ENCODE results near the gene CNBP. TPM values are rescaled to one million over a fixed set of nuclear protein-coding genes. Genes with fewer than 3 reads are reported as not detected.
"Not testable (repeated sequence)": the region's sequence is repeated elsewhere in the genome, so short reads cannot be mapped to it uniquely, and the experiment has no call there.

The CNBP gene
- total RNA-seq, 1 donor from 2014 or later: 227 TPM

GRCh38 chr3:129144786-129145185, 38.9 kb downstream of the CNBP start:
- no peaks in the 10 kb centered on the region for H3K27me3 Mint-ChIP-seq (ENCODE audit: low read depth, unreplicated experiment)
- H3K36me3 ChIP-seq (ENCODE audit: insufficient read depth, low read length): peaks cover 6% of the 10 kb centered on the region
- H3K9me3 Mint-ChIP-seq (ENCODE audit: unreplicated experiment): no peaks in the 10 kb centered on the region
- no peaks in the 10 kb centered on the region for H3K79me2 ChIP-seq (ENCODE audit: insufficient read depth, low read length)
- no peak overlapping the region for H2AFZ ChIP-seq (ENCODE audit: low read depth, low read length)
- no peak for FAIRE-seq
- no peaks in the 10 kb centered on the region for H4K20me1 ChIP-seq (ENCODE audit: insufficient read depth, low read length)
- no peak overlapping the region for H3K4me3 Mint-ChIP-seq (ENCODE audit: unreplicated experiment)
- H3K27me3 ChIP-seq (ENCODE audit: insufficient read depth, low read length): no peaks in the 10 kb centered on the region
- no peak overlapping the region for H3K4me3 ChIP-seq (ENCODE audit: insufficient read depth, low read depth, low read length)
- no peak overlapping the region for H3K4me2 ChIP-seq (ENCODE audit: low read length)
- H3K27ac Mint-ChIP-seq (ENCODE audit: unreplicated experiment): no peak overlapping the region
- H3K9ac ChIP-seq (ENCODE audit: low read length): no peak overlapping the region
- H3K4me1 Mint-ChIP-seq (ENCODE audit: low read depth, unreplicated experiment): no peaks in the 10 kb centered on the region
- no peak overlapping the region for H3K27ac ChIP-seq (ENCODE audit: low read depth, low read length)
- no peak for TF ChIP-seq EZH2 (IDR thresholded peaks at IDR 0.05; ENCODE audit: insufficient read depth, low read length)
- TF ChIP-seq, protein P1, sequence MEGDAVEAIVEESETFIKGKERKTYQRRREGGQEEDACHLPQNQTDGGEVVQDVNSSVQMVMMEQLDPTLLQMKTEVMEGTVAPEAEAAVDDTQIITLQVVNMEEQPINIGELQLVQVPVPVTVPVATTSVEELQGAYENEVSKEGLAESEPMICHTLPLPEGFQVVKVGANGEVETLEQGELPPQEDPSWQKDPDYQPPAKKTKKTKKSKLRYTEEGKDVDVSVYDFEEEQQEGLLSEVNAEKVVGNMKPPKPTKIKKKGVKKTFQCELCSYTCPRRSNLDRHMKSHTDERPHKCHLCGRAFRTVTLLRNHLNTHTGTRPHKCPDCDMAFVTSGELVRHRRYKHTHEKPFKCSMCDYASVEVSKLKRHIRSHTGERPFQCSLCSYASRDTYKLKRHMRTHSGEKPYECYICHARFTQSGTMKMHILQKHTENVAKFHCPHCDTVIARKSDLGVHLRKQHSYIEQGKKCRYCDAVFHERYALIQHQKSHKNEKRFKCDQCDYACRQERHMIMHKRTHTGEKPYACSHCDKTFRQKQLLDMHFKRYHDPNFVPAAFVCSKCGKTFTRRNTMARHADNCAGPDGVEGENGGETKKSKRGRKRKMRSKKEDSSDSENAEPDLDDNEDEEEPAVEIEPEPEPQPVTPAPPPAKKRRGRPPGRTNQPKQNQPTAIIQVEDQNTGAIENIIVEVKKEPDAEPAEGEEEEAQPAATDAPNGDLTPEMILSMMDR (IDR thresholded peaks at IDR 0.05; ENCODE audit: insufficient read depth, low read depth, low read length): no peak
- H3K9me3 ChIP-seq (ENCODE audit: insufficient read depth, low read depth, low read length): no peaks in the 10 kb centered on the region
- H3K36me3 Mint-ChIP-seq (ENCODE audit: low read depth, unreplicated experiment): no peaks in the 10 kb centered on the region
- no peaks in the 10 kb centered on the region for H3K4me1 ChIP-seq (ENCODE audit: insufficient read depth, low read length)
- no peak for DNase-seq (ENCODE audit: low read depth)

- not testable (repeated sequence) for H3K36me3 Mint-ChIP-seq (ENCODE audit: low read depth, unreplicated experiment); DNase-seq (ENCODE audit: low read depth); H3K27ac Mint-ChIP-seq (ENCODE audit: unreplicated experiment); H3K9me3 Mint-ChIP-seq (ENCODE audit: unreplicated experiment); H3K27me3 Mint-ChIP-seq (ENCODE audit: low read depth, unreplicated experiment); H3K4me1 Mint-ChIP-seq (ENCODE audit: low read depth, unreplicated experiment); H3K9ac ChIP-seq (ENCODE audit: low read length); H3K9me3 ChIP-seq (ENCODE audit: insufficient read depth, low read depth, low read length); H3K4me3 ChIP-seq (ENCODE audit: insufficient read depth, low read depth, low read length); H3K4me2 ChIP-seq (ENCODE audit: low read length); H4K20me1 ChIP-seq (ENCODE audit: insufficient read depth, low read length); H3K27me3 ChIP-seq (ENCODE audit: insufficient read depth, low read length); H3K4me1 ChIP-seq (ENCODE audit: insufficient read depth, low read length); H3K4me3 Mint-ChIP-seq (ENCODE audit: unreplicated experiment); FAIRE-seq; H3K79me2 ChIP-seq (ENCODE audit: insufficient read depth, low read length); H2AFZ ChIP-seq (ENCODE audit: low read depth, low read length); H3K27ac ChIP-seq (ENCODE audit: low read depth, low read length)
- H3K36me3 ChIP-seq (ENCODE audit: insufficient read depth, low read length): peaks cover 10% of the 10 kb centered on the region
Observed at GRCh38 chr3:129141011-129141410, 42.7 kb downstream of the CNBP start.

- Histone ChIP-seq H3K9ac (ENCODE audit: low read length) (no peak overlapping the region), H2AFZ (ENCODE audit: low read depth, low read length) (no peak overlapping the region), H3K79me2 (ENCODE audit: insufficient read depth, low read length) (no peaks in the 10 kb centered on the region), H4K20me1 (ENCODE audit: insufficient read depth, low read length) (no peaks in the 10 kb centered on the region), H3K4me1 (ENCODE audit: insufficient read depth, low read length) (no peaks in the 10 kb centered on the region), H3K4me3 (ENCODE audit: insufficient read depth, low read depth, low read length) (no peak overlapping the region), H3K4me2 (ENCODE audit: low read length) (no peak overlapping the region), H3K9me3 (ENCODE audit: insufficient read depth, low read depth, low read length) (no peaks in the 10 kb centered on the region), H3K36me3 (ENCODE audit: insufficient read depth, low read length) (peaks cover 10% of the 10 kb centered on the region), H3K27me3 (ENCODE audit: insufficient read depth, low read length) (no peaks in the 10 kb centered on the region), H3K27ac (ENCODE audit: low read depth, low read length) (no peak overlapping the region)
- no peaks in the 10 kb centered on the region for H3K36me3 Mint-ChIP-seq (ENCODE audit: low read depth, unreplicated experiment)
- H3K4me1 Mint-ChIP-seq (ENCODE audit: low read depth, unreplicated experiment): no peaks in the 10 kb centered on the region
- H3K27me3 Mint-ChIP-seq (ENCODE audit: low read depth, unreplicated experiment): no peaks in the 10 kb centered on the region
- no peaks in the 10 kb centered on the region for H3K9me3 Mint-ChIP-seq (ENCODE audit: unreplicated experiment)
- H3K4me3 Mint-ChIP-seq (ENCODE audit: unreplicated experiment): no peak overlapping the region
- TF ChIP-seq, protein P1 (IDR thresholded peaks at IDR 0.05; ENCODE audit: insufficient read depth, low read depth, low read length): no peak
- no peak for TF ChIP-seq EZH2 (IDR thresholded peaks at IDR 0.05; ENCODE audit: insufficient read depth, low read length)
- FAIRE-seq (no peak), DNase-seq (ENCODE audit: low read depth) (no peak)
- no peak overlapping the region for H3K27ac Mint-ChIP-seq (ENCODE audit: unreplicated experiment)
Observed at GRCh38 chr3:129139911-129140310, 43.8 kb downstream of the CNBP start.

GRCh38 chr3:129136275-129136674, 47.4 kb downstream of the CNBP start:
- H2AFZ ChIP-seq (ENCODE audit: low read depth, low read length); H3K4me1 ChIP-seq (ENCODE audit: insufficient read depth, low read length); H3K4me3 ChIP-seq (ENCODE audit: insufficient read depth, low read depth, low read length); H3K4me1 Mint-ChIP-seq (ENCODE audit: low read depth, unreplicated experiment); H3K9me3 Mint-ChIP-seq (ENCODE audit: unreplicated experiment); H3K79me2 ChIP-seq (ENCODE audit: insufficient read depth, low read length); H3K27ac Mint-ChIP-seq (ENCODE audit: unreplicated experiment); H3K4me3 Mint-ChIP-seq (ENCODE audit: unreplicated experiment); H3K9ac ChIP-seq (ENCODE audit: low read length); DNase-seq (ENCODE audit: low read depth); H3K27me3 ChIP-seq (ENCODE audit: insufficient read depth, low read length); H3K27me3 Mint-ChIP-seq (ENCODE audit: low read depth, unreplicated experiment); H3K27ac ChIP-seq (ENCODE audit: low read depth, low read length); H3K4me2 ChIP-seq (ENCODE audit: low read length); H3K9me3 ChIP-seq (ENCODE audit: insufficient read depth, low read depth, low read length); H4K20me1 ChIP-seq (ENCODE audit: insufficient read depth, low read length); FAIRE-seq: not testable (repeated sequence)
- H3K36me3 Mint-ChIP-seq (ENCODE audit: low read depth, unreplicated experiment): peaks cover 16% of the 10 kb centered on the region
- peaks cover 33% of the 10 kb centered on the region for H3K36me3 ChIP-seq (ENCODE audit: insufficient read depth, low read length)
